GM12878 (cell line): ENCODE results near the gene PRKCZ. TPM values are rescaled to one million over a fixed set of nuclear protein-coding genes. Genes with fewer than 3 reads are reported as not detected.

Experiments
- ATAC-seq: fragments of 200-7000 bp; cut with Tn5 transposase; 3 replicates; pipeline ENCODE4 v1.9.1; 2020; ENCODE audit warnings: mild to moderate bottlenecking, moderate library complexity
- BruUV-seq: library from RNA; stranded (reverse); fragments of 400-500 nt; replicated peaks from 2 replicates; lab custom pipeline; 2021; lab: Mats Ljungman, UMichigan
- CTCF ChIA-PET: fragments of 300-600 bp; sonication (Branson Sonifier 250); formaldehyde crosslinking; extraction: SDS; loops from one replicate; lab custom pipeline; 2021; ENCODE audit warnings: inconsistent platforms; lab: Yijun Ruan, JAX
- POLR2A ChIA-PET: fragments of 350-600 bp; formaldehyde crosslinking; extraction: SDS; loops from one replicate; lab custom pipeline; 2021; ENCODE audit warnings: inconsistent platforms; lab: Charles Lee
- RAD21 ChIA-PET: fragments of 300-600 bp; sonication (Branson Sonifier 250); formaldehyde crosslinking; loops from one replicate; lab custom pipeline; 2023; ENCODE audit warnings: antibody characterized with exemption; ENCODE audit not compliant: unreplicated experiment; lab: Charles Lee
- SMC1A ChIA-PET: fragments of 300-600 bp; sonication (Branson Sonifier 250); formaldehyde crosslinking; loops from one replicate; lab custom pipeline; 2023; ENCODE audit not compliant: unreplicated experiment, uncharacterized antibody; lab: Charles Lee
- DNase-seq: peaks from one replicate; pipeline ENCODE4 v3.0.0-alpha.2; 2011; ENCODE audit warnings: low read depth, low spot score
- FAIRE-seq: peaks from 3 replicates; lab custom pipeline; 2011; peaks lifted over from hg19 to GRCh38; lab: Jason Lieb, UNC
- H2AFZ ChIP-seq: 2 replicates; pipeline ENCODE4 v1.6.0; 2011; ENCODE audit warnings: low read depth, low read length, control low read depth; ENCODE audit not compliant: control insufficient read depth
- H3K27ac ChIP-seq: 2 replicates; pipeline ENCODE4 v1.5.1; 2011; ENCODE audit warnings: control low read depth; ENCODE audit not compliant: control insufficient read depth, insufficient read depth
- H3K27me3 ChIP-seq, 2 experiments: replicated peaks in 1 of 2; 2 replicates each; pipeline versions ENCODE4 v1.6.0 to v1.6.1; 2011; ENCODE audit warnings: low read length in 1 of 2; ENCODE audit not compliant: control insufficient read depth in 2 of 2, insufficient read depth in 2 of 2
- H3K36me3 ChIP-seq, 2 experiments: 2 replicates each; pipeline ENCODE4 v1.5.1; 2011; ENCODE audit warnings: low read length in 1 of 2; ENCODE audit not compliant: control insufficient read depth in 2 of 2, insufficient read depth in 2 of 2
- H3K4me1 ChIP-seq: 2 replicates; pipeline ENCODE4 v1.6.1; 2011; ENCODE audit warnings: mild to moderate bottlenecking, low read length, moderate library complexity, mixed read lengths; ENCODE audit not compliant: control insufficient read depth, insufficient read depth
- H3K4me2 ChIP-seq: 2 replicates; pipeline ENCODE4 v1.6.0; 2011; ENCODE audit warnings: control low read depth; ENCODE audit not compliant: control insufficient read depth, insufficient read depth
- H3K4me3 ChIP-seq: fragments of 200-600 bp; sonication (generic); 2 replicates; pipeline ENCODE4 v1.5.1; 2016
- H3K79me2 ChIP-seq: 2 replicates; pipeline ENCODE4 v1.6.0; 2011; ENCODE audit warnings: low read length; ENCODE audit not compliant: control insufficient read depth, insufficient read depth
- H3K9ac ChIP-seq: 2 replicates; pipeline ENCODE4 v1.8.0; 2011; ENCODE audit warnings: low read length, control low read depth, mixed read lengths; ENCODE audit not compliant: control insufficient read depth, insufficient read depth
- H3K9me3 ChIP-seq: replicated peaks from 3 replicates; pipeline ENCODE4 v1.5.1; 2011; ENCODE audit warnings: mild to moderate bottlenecking, low read length; ENCODE audit not compliant: control insufficient read depth, insufficient read depth
- H4K20me1 ChIP-seq: 2 replicates; pipeline ENCODE4 v1.6.0; 2011; ENCODE audit not compliant: control insufficient read depth, insufficient read depth
- ASH2L ChIP-seq: fragments of 300-600, 200-600 bp; sonication (generic); IDR thresholded peaks from 2 replicates; pipeline ENCODE4 v1.6.1; 2017; ENCODE audit warnings: low read depth, mild to moderate bottlenecking, borderline replicate concordance
- GATAD2B ChIP-seq: fragments of 450-650 bp; conservative IDR thresholded peaks from 2 replicates; pipeline ENCODE4 v1.6.1; 2017; ENCODE audit warnings: low read depth, mild to moderate bottlenecking, moderate library complexity
- IKZF2 ChIP-seq, 2 experiments: fragments of 450-650 bp; IDR thresholded peaks; 2 replicates each; pipeline ENCODE4 v1.6.1; 2017; ENCODE audit warnings: mild to moderate bottlenecking in 2 of 2, moderate library complexity in 2 of 2
- MYB ChIP-seq: fragments of 150-350 bp; IDR thresholded peaks from 2 replicates; pipeline ENCODE4 v1.6.1; 2014; ENCODE audit warnings: mild to moderate bottlenecking, low read depth, low read length, borderline replicate concordance
- SIN3A ChIP-seq: IDR thresholded peaks from 2 replicates; pipeline ENCODE4 v1.6.1; 2012; ENCODE audit warnings: low read depth, low read length, improper control_type of control experiment
- SMARCA5 ChIP-seq: fragments of 450-650 bp; IDR thresholded peaks from 2 replicates; pipeline ENCODE4 v1.6.1; 2017; ENCODE audit warnings: mild to moderate bottlenecking
- WGBS: methylation state at CpG from one replicate; pipeline ENCODE4 v1.1.6; 2016; ENCODE audit warnings: low lambda C conversion rate; ENCODE audit not compliant: insufficient replicate concordance, insufficient coverage; ENCODE audit errors: missing lambda C conversion rate; 5-methylcytosine and 5-hydroxymethylcytosine counted together
- in situ Hi-C: fragments of 300-500 bp; cut with MboI; formaldehyde crosslinking; loops from 9 replicates; pipeline ENCODE4 v1.14.3; 2018; ENCODE audit warnings: mixed read lengths
- intact Hi-C: fragments of 100-400 bp; cut with micrococcal nuclease; formaldehyde crosslinking; loops from one replicate; pipeline ENCODE4 v1.14.2; 2022; ENCODE audit not compliant: unreplicated experiment
- polyA plus RNA-seq, 11 experiments: library from polyadenylated mRNA; depleted of rRNA in 4 of 11; unstranded in 6 of 11; stranded (reverse) in 5 of 11; fragments of >200 nt; fragmentation: Nextera tagmentation in 4 of 11; fragmentation: Illumina TruSeq in 1 of 11; extraction: Ambion mirVana in 4 of 11; extraction: Trizol in 1 of 11; gene quantifications; 1 replicate in 1 of 11; 2 replicates in 10 of 11; pipeline versions ENCODE4 v1.2.1 to v1.2.3, GENCODE V29; 2011 to 2016; ENCODE audit warnings: inconsistent platforms in 2 of 11, missing spikeins in 2 of 11, low read depth in 1 of 11
- total RNA-seq, 4 experiments: library from RNA; depleted of rRNA in 3 of 4; stranded (reverse); fragments of >200 nt in 3 of 4; fragmentation: Illumina TruSeq in 1 of 4; extraction: Trizol in 1 of 4; gene quantifications; 2 replicates each; pipeline versions ENCODE4 v1.2.1 to v1.2.3, GENCODE V29; 2013 to 2021
- TF ChIP-seq, protein P1 (sequence below): fragments of 450-650 bp; IDR thresholded peaks from 2 replicates; pipeline ENCODE4 v1.6.1; 2017; ENCODE audit warnings: mild to moderate bottlenecking, low read depth, inconsistent platforms; ENCODE audit not compliant: poor library complexity, severe bottlenecking
- TF ChIP-seq, protein P2 (sequence below): fragments of 450-650 bp; conservative IDR thresholded peaks from 2 replicates; pipeline ENCODE4 v1.6.1; 2017; ENCODE audit warnings: mild to moderate bottlenecking, moderate library complexity
- TF ChIP-seq, protein P3 (sequence below): IDR thresholded peaks from 2 replicates; pipeline ENCODE4 v1.6.1; 2011; ENCODE audit warnings: borderline replicate concordance, low read depth, mild to moderate bottlenecking, moderate library complexity, low read length; ENCODE audit not compliant: insufficient read depth, poor library complexity, severe bottlenecking

Gene PRKCZ
- total and polyA plus RNA-seq, 10 of the 15 experiments (the other 5 are each of a cell fraction or from before 2014, with no cell fraction given) = 0.05 to 1.9 (median 0.64) TPM; not detected in 1

DNA sequence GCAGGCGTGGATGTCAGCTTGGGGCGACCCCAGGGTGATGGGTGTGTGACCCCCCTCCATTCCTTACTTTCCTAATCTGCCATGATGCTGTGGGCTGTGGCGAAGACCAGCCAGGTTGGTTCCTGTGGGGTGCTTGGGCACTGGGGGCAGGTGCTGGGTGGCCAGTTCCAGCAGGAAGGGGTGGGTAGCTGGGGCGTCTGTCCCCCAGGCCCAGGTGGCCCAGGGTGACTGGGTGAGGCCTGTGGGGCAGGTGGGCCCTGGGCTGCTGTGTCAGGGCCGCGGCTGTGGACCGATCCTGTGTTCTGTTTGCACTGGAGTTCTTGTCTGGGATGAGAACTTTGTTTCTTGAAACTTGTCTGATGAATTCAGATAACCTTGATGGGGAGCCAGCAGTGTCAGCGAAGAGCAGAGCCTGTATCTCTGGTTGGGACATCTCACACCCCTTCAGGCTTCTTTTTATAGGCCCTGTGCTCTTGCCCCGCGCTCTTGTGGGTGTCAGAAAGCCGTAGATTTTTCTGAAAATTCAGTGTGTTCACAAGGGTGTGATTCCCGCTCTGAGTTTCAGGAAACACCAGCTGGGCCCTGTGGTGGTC is 3.7 kb downstream of the PRKCZ start (continued):
- TF ChIP-seq, protein P1, sequence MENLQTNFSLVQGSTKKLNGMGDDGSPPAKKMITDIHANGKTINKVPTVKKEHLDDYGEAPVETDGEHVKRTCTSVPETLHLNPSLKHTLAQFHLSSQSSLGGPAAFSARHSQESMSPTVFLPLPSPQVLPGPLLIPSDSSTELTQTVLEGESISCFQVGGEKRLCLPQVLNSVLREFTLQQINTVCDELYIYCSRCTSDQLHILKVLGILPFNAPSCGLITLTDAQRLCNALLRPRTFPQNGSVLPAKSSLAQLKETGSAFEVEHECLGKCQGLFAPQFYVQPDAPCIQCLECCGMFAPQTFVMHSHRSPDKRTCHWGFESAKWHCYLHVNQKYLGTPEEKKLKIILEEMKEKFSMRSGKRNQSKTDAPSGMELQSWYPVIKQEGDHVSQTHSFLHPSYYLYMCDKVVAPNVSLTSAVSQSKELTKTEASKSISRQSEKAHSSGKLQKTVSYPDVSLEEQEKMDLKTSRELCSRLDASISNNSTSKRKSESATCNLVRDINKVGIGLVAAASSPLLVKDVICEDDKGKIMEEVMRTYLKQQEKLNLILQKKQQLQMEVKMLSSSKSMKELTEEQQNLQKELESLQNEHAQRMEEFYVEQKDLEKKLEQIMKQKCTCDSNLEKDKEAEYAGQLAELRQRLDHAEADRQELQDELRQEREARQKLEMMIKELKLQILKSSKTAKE = no peak
- TF ChIP-seq MYB (no peak), SMARCA5 (no peak), GATAD2B (no peak), SIN3A (no peak), IKZF2 (IDR thresholded peaks at IDR 0.05) (no peak)
- TF ChIP-seq, protein P2, sequence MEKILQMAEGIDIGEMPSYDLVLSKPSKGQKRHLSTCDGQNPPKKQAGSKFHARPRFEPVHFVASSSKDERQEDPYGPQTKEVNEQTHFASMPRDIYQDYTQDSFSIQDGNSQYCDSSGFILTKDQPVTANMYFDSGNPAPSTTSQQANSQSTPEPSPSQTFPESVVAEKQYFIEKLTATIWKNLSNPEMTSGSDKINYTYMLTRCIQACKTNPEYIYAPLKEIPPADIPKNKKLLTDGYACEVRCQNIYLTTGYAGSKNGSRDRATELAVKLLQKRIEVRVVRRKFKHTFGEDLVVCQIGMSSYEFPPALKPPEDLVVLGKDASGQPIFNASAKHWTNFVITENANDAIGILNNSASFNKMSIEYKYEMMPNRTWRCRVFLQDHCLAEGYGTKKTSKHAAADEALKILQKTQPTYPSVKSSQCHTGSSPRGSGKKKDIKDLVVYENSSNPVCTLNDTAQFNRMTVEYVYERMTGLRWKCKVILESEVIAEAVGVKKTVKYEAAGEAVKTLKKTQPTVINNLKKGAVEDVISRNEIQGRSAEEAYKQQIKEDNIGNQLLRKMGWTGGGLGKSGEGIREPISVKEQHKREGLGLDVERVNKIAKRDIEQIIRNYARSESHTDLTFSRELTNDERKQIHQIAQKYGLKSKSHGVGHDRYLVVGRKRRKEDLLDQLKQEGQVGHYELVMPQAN = no peak

DNA sequence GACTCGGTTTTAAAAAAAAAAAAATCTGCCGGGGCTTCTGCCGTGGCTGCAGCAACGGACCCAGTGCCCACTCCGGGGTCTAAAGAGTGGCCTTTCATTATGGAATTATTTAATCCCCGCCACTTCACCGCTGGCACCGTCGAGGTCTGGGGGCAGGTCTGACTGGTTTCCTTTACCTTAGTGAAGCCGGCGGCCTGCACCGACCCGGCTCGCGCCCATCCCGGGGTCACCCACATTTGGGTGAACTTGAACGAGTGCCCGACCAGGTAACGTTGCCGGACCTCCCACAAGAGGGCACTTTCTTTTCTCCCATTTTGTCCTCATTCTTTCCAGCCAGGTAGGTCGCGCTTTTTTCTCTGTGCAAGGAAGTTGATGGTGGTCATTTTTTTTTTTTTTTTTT is 4.3 kb downstream of the PRKCZ start:
- Histone ChIP-seq H4K20me1 (no peaks in the 10 kb centered on the region), H3K36me3 (no peaks in the 10 kb centered on the region), H3K27ac (no peak overlapping the region), H2AFZ (no peak overlapping the region), H3K4me3 (no peak overlapping the region), H3K9me3 (no peaks in the 10 kb centered on the region), H3K79me2 (no peaks in the 10 kb centered on the region), H3K4me1 (no peaks in the 10 kb centered on the region), H3K9ac (no peak overlapping the region), H3K4me2 (no peak overlapping the region), H3K27me3 (no peaks in the 10 kb centered on the region)
- in situ Hi-C loops = no loop called here
- no peak for TF ChIP-seq ASH2L
- TF ChIP-seq, protein P3, sequence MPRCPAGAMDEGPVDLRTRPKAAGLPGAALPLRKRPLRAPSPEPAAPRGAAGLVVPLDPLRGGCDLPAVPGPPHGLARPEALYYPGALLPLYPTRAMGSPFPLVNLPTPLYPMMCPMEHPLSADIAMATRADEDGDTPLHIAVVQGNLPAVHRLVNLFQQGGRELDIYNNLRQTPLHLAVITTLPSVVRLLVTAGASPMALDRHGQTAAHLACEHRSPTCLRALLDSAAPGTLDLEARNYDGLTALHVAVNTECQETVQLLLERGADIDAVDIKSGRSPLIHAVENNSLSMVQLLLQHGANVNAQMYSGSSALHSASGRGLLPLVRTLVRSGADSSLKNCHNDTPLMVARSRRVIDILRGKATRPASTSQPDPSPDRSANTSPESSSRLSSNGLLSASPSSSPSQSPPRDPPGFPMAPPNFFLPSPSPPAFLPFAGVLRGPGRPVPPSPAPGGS = no peak
- TF ChIP-seq GATAD2B = no peak
- ATAC-seq (no peak), FAIRE-seq (no peak), DNase-seq (no peak)
- intact Hi-C loops = no loop called here
- SMC1A ChIA-PET = no interaction called here
- RAD21 ChIA-PET = no interaction called here
- POLR2A ChIA-PET = no interaction called here
- CTCF ChIA-PET = no interaction called here
- no TSS peak for BruUV-seq
- 91% methylated on average over 22 of the region's 22 CpGs for WGBS
